Fibroblast of lung (primary cell): Measurements from ENCODE around the gene RAC2. TPM values are rescaled to one million over a fixed set of nuclear protein-coding genes. Genes with fewer than 3 reads are reported as not detected.

ENCODE experiments used
- DNase-seq, 2 donors: peaks; one replicate each; pipeline versions ENCODE4 v3.0.0 to v3.0.0-alpha.2; 2010; ENCODE audit warnings: low read depth in 2 of 2
- H2AFZ ChIP-seq: 2 replicates; pipeline ENCODE4 v1.5.1; 2012; ENCODE audit warnings: low read length, control low read depth, inconsistent platforms
- H3K27ac ChIP-seq: 2 replicates; pipeline ENCODE4 v1.5.1; 2011; ENCODE audit warnings: low read length, control low read depth; ENCODE audit not compliant: insufficient read depth
- H3K27me3 ChIP-seq: 2 replicates; pipeline ENCODE4 v1.5.1; 2011; ENCODE audit warnings: mild to moderate bottlenecking, low read length; ENCODE audit not compliant: control insufficient read depth, insufficient read depth
- H3K36me3 ChIP-seq: 2 replicates; pipeline ENCODE4 v1.5.1; 2011; ENCODE audit warnings: low read length; ENCODE audit not compliant: control insufficient read depth, insufficient read depth
- H3K4me1 ChIP-seq: 2 replicates; pipeline ENCODE4 v1.5.1; 2011; ENCODE audit warnings: low read length; ENCODE audit not compliant: control insufficient read depth, insufficient read depth; ENCODE audit errors: extremely low read depth
- H3K4me2 ChIP-seq: 2 replicates; pipeline ENCODE4 v1.5.1; 2011; ENCODE audit warnings: low read length, control low read depth; ENCODE audit not compliant: insufficient read depth; ENCODE audit errors: extremely low read depth
- H3K4me3 ChIP-seq, 4 experiments: fragments of 200-600 bp in 1 of 4; sonication (generic) in 1 of 4; replicated peaks in 1 of 4; 2 replicates each; pipeline ENCODE4 v1.5.1; 2011 to 2016; ENCODE audit warnings: low read length in 4 of 4, low read depth in 3 of 4, mild to moderate bottlenecking in 3 of 4, control low read depth in 2 of 4, inconsistent platforms in 1 of 4, mixed read lengths in 1 of 4; ENCODE audit not compliant: insufficient read depth in 1 of 4; ENCODE audit errors: control extremely low read depth in 1 of 4
- H3K79me2 ChIP-seq: 2 replicates; pipeline ENCODE4 v1.5.1; 2012; ENCODE audit warnings: mild to moderate bottlenecking, low read length, inconsistent platforms; ENCODE audit not compliant: control insufficient read depth, insufficient read depth
- H3K9ac ChIP-seq: 2 replicates; pipeline ENCODE4 v1.5.1; 2011; ENCODE audit warnings: mild to moderate bottlenecking, low read length, control low read depth; ENCODE audit not compliant: insufficient read depth
- H3K9me3 ChIP-seq: 2 replicates; pipeline ENCODE4 v1.5.1; 2012; ENCODE audit warnings: low read depth, low read length; ENCODE audit not compliant: control insufficient read depth, insufficient read depth
- H4K20me1 ChIP-seq: 2 replicates; pipeline ENCODE4 v1.5.1; 2011; ENCODE audit warnings: low read length; ENCODE audit not compliant: control insufficient read depth, insufficient read depth; ENCODE audit errors: extremely low read depth
- EZH2 ChIP-seq: IDR thresholded peaks from 2 replicates; pipeline ENCODE4 v1.5.1; 2012; ENCODE audit warnings: low read length, control low read depth, mild to moderate bottlenecking; ENCODE audit errors: missing control alignments
- polyA plus RNA-seq, 2 donors: library from polyadenylated mRNA; depleted of rRNA in 1 of 2; stranded (reverse) in 1 of 2; unstranded in 1 of 2; fragments of >200 nt; gene quantifications; 2 replicates each; pipeline ENCODE4 v1.2.1, GENCODE V29; 2011 to 2012; ENCODE audit warnings: missing spikeins in 1 of 2
- total RNA-seq: library from RNA; depleted of rRNA; stranded (reverse); fragments of >200 nt; gene quantifications from 2 replicates; pipeline ENCODE4 v1.2.1, GENCODE V29; 2014
- TF ChIP-seq, protein P1 (sequence below), 2 donors: IDR thresholded peaks in 1 of 2; conservative IDR thresholded peaks in 1 of 2; 1 replicate in 1 of 2; 2 replicates in 1 of 2; pipeline ENCODE4 v1.5.1; 2011 to 2012; ENCODE audit warnings: low read length in 2 of 2, control low read depth in 1 of 2, inconsistent platforms in 1 of 2, low read depth in 1 of 2, mild to moderate bottlenecking in 1 of 2

RAC2 gene
- total and polyA plus RNA-seq, 2 donors (not counting 1 experiment from before 2014, with no cell fraction given): 2.1 to 10.5 TPM

DNA sequence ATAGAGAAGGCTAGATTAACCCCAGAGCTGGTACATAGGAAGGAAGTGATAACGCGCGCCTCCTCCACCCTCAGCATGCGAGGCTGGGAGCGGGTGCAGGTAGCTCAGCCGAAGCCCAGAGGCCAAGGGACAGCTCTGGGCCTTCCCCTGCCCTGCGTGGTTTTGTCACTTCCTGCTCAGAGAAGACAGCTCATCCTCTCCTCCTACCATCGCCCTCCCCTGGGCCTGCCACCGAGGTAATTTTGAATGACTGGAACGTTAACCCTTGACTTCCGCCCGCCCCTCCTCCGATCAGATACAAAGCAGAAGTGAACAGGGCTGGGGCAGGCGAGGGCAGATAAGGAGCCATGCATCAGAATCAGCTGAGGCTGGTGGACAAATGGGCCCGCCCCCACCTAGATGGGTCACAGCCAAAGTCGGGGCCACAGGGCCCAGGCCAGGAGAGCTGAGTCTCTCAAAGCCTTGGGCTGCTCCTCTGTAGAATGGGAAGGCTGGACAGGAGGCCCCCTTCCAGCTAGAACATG lies 1.6 kb downstream of the RAC2 start:
- Histone ChIP-seq H2AFZ (no peak overlapping the region), H3K27ac (no peak overlapping the region), H3K4me3 (no peak overlapping the region), H3K9me3 (no peaks in the 10 kb centered on the region), H3K27me3 (no peaks in the 10 kb centered on the region), H3K79me2 (no peaks in the 10 kb centered on the region), H4K20me1 (no peaks in the 10 kb centered on the region), H3K36me3 (no peaks in the 10 kb centered on the region), H3K4me1 (peaks cover 9% of the 10 kb centered on the region), H3K4me2 (no peak overlapping the region), H3K9ac (no peak overlapping the region)
- TF ChIP-seq, protein P1, sequence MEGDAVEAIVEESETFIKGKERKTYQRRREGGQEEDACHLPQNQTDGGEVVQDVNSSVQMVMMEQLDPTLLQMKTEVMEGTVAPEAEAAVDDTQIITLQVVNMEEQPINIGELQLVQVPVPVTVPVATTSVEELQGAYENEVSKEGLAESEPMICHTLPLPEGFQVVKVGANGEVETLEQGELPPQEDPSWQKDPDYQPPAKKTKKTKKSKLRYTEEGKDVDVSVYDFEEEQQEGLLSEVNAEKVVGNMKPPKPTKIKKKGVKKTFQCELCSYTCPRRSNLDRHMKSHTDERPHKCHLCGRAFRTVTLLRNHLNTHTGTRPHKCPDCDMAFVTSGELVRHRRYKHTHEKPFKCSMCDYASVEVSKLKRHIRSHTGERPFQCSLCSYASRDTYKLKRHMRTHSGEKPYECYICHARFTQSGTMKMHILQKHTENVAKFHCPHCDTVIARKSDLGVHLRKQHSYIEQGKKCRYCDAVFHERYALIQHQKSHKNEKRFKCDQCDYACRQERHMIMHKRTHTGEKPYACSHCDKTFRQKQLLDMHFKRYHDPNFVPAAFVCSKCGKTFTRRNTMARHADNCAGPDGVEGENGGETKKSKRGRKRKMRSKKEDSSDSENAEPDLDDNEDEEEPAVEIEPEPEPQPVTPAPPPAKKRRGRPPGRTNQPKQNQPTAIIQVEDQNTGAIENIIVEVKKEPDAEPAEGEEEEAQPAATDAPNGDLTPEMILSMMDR (conservative IDR thresholded peaks at IDR 0.05 in 1 of 2, IDR thresholded peaks at IDR 0.05 in 1 of 2; ENCODE audit: low read depth in 1 of 2, low read length in 2 of 2): no peak
- TF ChIP-seq EZH2: no peak
- DNase-seq: peak in 1 of 2 donors; percentile 40

DNA sequence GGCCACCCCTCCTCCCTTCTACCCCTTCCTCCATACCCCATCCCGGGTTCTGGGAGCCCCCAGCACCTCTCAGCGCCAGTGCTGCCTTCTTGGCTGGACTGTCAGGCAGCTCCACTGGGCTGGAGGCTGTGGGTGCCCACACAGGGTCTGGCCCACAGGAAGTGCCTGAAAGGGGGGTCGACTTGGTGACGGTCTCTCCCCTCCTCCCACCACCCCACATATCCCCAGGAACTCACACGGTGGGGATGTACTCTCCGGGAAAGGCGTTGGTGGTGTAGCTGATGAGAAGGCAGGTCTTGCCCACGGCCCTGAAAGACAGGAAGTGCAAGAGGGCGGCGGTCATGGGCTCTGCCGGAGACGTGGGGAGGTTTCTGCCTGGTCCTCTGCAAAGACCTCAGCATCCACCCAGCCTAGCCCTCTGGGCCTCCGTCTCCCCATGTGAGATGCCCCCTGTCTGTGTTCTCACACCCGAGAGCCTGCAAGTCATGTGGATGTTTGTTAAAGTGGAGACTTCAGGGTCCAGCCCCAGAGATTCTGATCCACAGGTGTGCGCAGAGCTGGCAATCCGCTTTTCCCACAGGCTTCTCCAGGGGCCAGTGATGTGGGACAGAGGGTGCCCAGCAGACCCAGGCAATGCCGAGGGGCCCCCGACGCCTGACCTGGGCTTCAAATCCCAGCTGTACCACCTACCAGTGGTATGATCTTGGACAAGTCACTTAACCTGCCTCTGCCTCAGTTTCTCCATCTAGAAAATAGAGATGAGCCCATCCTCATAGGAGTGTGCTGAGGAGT lies 2.5 kb downstream of the RAC2 start:
- H3K36me3 ChIP-seq: no peaks in the 10 kb centered on the region
- no peaks in the 10 kb centered on the region for H4K20me1 ChIP-seq
- H3K4me2 ChIP-seq: no peak overlapping the region
- H3K9ac ChIP-seq: no peak overlapping the region
- no peak overlapping the region for H3K27ac ChIP-seq
- no peak overlapping the region for H2AFZ ChIP-seq
- H3K79me2 ChIP-seq: no peaks in the 10 kb centered on the region
- H3K27me3 ChIP-seq: no peaks in the 10 kb centered on the region
- TF ChIP-seq, protein P1 (conservative IDR thresholded peaks at IDR 0.05 in 1 of 2, IDR thresholded peaks at IDR 0.05 in 1 of 2; ENCODE audit: low read depth in 1 of 2, low read length in 2 of 2): no peak
- no peak for TF ChIP-seq EZH2
- peak in 1 of 2 donors; percentile 6 for DNase-seq
- no peak overlapping the region for H3K4me3 ChIP-seq
- H3K9me3 ChIP-seq: no peaks in the 10 kb centered on the region
- peaks cover 9% of the 10 kb centered on the region for H3K4me1 ChIP-seq

DNA sequence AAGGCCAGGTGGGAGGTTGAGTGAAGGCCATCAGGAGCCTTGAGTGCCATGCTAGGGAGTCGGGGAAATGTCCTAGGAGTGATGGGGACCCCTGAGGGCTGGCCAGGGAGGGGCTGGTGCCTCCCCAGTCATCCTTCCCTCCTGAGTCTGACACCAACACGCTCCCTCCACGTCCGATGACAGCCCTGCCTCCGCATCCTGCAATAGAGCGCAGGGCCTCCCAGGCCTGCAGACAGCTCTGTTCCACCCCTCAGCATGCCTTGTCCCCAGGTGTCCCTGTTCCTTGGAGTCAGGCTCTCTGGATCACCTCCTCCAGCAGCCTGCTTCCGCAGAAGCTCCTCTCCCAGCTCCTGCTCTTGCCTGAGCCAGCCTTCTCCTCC lies 3.1 kb downstream of the RAC2 start:
- no peaks in the 10 kb centered on the region for H3K9me3 ChIP-seq
- no peaks in the 10 kb centered on the region for H3K36me3 ChIP-seq
- TF ChIP-seq, protein P1 (conservative IDR thresholded peaks at IDR 0.05 in 1 of 2, IDR thresholded peaks at IDR 0.05 in 1 of 2; ENCODE audit: low read depth in 1 of 2, low read length in 2 of 2): no peak
- no peak for TF ChIP-seq EZH2
- no peak overlapping the region for H3K4me2 ChIP-seq
- H3K4me1 ChIP-seq: peaks cover 9% of the 10 kb centered on the region
- no peak overlapping the region for H3K9ac ChIP-seq
- H3K27ac ChIP-seq: no peak overlapping the region
- no peaks in the 10 kb centered on the region for H3K79me2 ChIP-seq
- H3K27me3 ChIP-seq: no peaks in the 10 kb centered on the region
- no peak for DNase-seq
- H4K20me1 ChIP-seq: no peaks in the 10 kb centered on the region
- no peak overlapping the region for H3K4me3 ChIP-seq
- H2AFZ ChIP-seq: no peak overlapping the region
